K562 (cell line): ENCODE results near the gene SRMS. TPM values are rescaled to one million over a fixed set of nuclear protein-coding genes. Genes with fewer than 3 reads are reported as not detected.

ENCODE experiments used
- ATAC-seq: fragments of 200-7000 bp; cut with Tn5 transposase; 3 replicates; pipeline ENCODE4 v1.9.1; 2020; ENCODE audit warnings: moderate library complexity
- BruUV-seq: library from RNA; stranded (reverse); fragments of 400-500 nt; replicated peaks from 2 replicates; lab custom pipeline; 2021; lab: Mats Ljungman, UMichigan
- CTCF ChIA-PET: fragments of 300-600 bp; formaldehyde crosslinking; extraction: SDS; loops from one replicate; lab custom pipeline; 2021; ENCODE audit warnings: low intra/inter-chr PET ratio; lab: Yijun Ruan, JAX
- POLR2A ChIA-PET: fragments of 300-600, 350-650 bp; sonication (Branson Sonifier 250); formaldehyde crosslinking; extraction: SDS; loops from one replicate; lab custom pipeline; 2021; ENCODE audit warnings: antibody characterized with exemption, inconsistent platforms; lab: Yijun Ruan, JAX
- DNase-seq, 4 experiments: peaks; one replicate each; pipeline versions ENCODE4 v3.0.0 to v3.0.0-alpha.2; 2011 to 2018; ENCODE audit warnings: low spot score in 3 of 4, mixed read lengths in 3 of 4; ENCODE audit errors: extremely low read depth in 1 of 4
- FAIRE-seq: peaks from 2 replicates; lab custom pipeline; 2011; peaks lifted over from hg19 to GRCh38; lab: Jason Lieb, UNC
- H2AFZ ChIP-seq: 2 replicates; pipeline ENCODE4 v1.6.0; 2011; ENCODE audit warnings: low read depth, low read length, control low read depth, inconsistent platforms
- H3K27ac ChIP-seq: fragments of 200-600 bp; 3 replicates; pipeline ENCODE4 v1.8.0; 2011; ENCODE audit warnings: low read depth, mild to moderate bottlenecking, control low read depth, inconsistent platforms, low read length, moderate library complexity, mixed read lengths; ENCODE audit errors: extremely low read depth
- H3K27me3 ChIP-seq, 2 experiments: fragments of 300-600 bp in 1 of 2; 2 replicates in 1 of 2; 3 replicates in 1 of 2; pipeline versions ENCODE4 v1.6.0 to v1.8.0; 2011; ENCODE audit warnings: inconsistent platforms in 2 of 2, low read length in 2 of 2, mild to moderate bottlenecking in 1 of 2, mixed read lengths in 1 of 2, moderate library complexity in 1 of 2; ENCODE audit not compliant: control insufficient read depth in 2 of 2, insufficient read depth in 2 of 2
- H3K36me3 ChIP-seq: fragments of 300-600 bp; 3 replicates; pipeline ENCODE4 v1.8.0; 2011; ENCODE audit warnings: mild to moderate bottlenecking, low read length, inconsistent platforms; ENCODE audit not compliant: control insufficient read depth, insufficient read depth
- H3K4me1 ChIP-seq, 2 experiments: fragments of 200-600 bp in 1 of 2; replicated peaks in 1 of 2; 2 replicates in 1 of 2; 3 replicates in 1 of 2; pipeline versions ENCODE4 v1.5.1 to v1.8.0; 2011; ENCODE audit warnings: inconsistent platforms in 2 of 2, low read length in 2 of 2, mild to moderate bottlenecking in 1 of 2, mixed read lengths in 1 of 2, moderate library complexity in 1 of 2; ENCODE audit not compliant: control insufficient read depth in 2 of 2, insufficient read depth in 2 of 2
- H3K4me2 ChIP-seq: 2 replicates; pipeline ENCODE4 v1.6.1; 2011; ENCODE audit warnings: low read length, control low read depth, inconsistent platforms, mixed read lengths; ENCODE audit not compliant: insufficient read depth
- H3K4me3 ChIP-seq: fragments of 200-600 bp; sonication (generic), shearing (Covaris generic); 2 replicates; pipeline ENCODE4 v1.5.1; 2016; ENCODE audit warnings: control low read depth, inconsistent platforms
- H3K79me2 ChIP-seq: fragments of 200-600 bp; 3 replicates; pipeline ENCODE4 v1.8.0; 2011; ENCODE audit warnings: low read length, inconsistent platforms; ENCODE audit not compliant: control insufficient read depth, insufficient read depth
- H3K9ac ChIP-seq, 2 experiments: 2 replicates each; pipeline versions ENCODE4 v1.6.0 to v1.6.1; 2011; ENCODE audit warnings: low read depth in 2 of 2, low read length in 2 of 2, control low read depth in 1 of 2, inconsistent platforms in 1 of 2, mild to moderate bottlenecking in 1 of 2, mixed read lengths in 1 of 2; ENCODE audit not compliant: insufficient read depth in 1 of 2
- H3K9me1 ChIP-seq: one replicate; pipeline ENCODE4 v1.6.0; 2011; ENCODE audit warnings: inconsistent platforms, mild to moderate bottlenecking, low read length, moderate library complexity; ENCODE audit not compliant: control insufficient read depth, insufficient read depth
- H3K9me3 ChIP-seq: replicated peaks from 2 replicates; pipeline ENCODE4 v1.5.1; 2011; ENCODE audit warnings: low read depth, low read length, inconsistent platforms; ENCODE audit not compliant: control insufficient read depth, insufficient read depth
- H4K20me1 ChIP-seq: replicated peaks from 2 replicates; pipeline ENCODE4 v1.6.1; 2011; ENCODE audit warnings: low read length, inconsistent platforms, mixed read lengths; ENCODE audit not compliant: control insufficient read depth, insufficient read depth
- CEBPB ChIP-seq: fragments of 450-650 bp; IDR thresholded peaks from 2 replicates; pipeline ENCODE4 v1.6.1; 2016; ENCODE audit warnings: missing genetic modification characterization, missing compliant biosample characterization
- KLF13 ChIP-seq: fragments of 450-650 bp; IDR thresholded peaks from 2 replicates; pipeline ENCODE4 v1.6.1; 2016; ENCODE audit warnings: missing genetic modification characterization, low read depth, mild to moderate bottlenecking, missing compliant biosample characterization, moderate library complexity, borderline replicate concordance
- NFE2L1 ChIP-seq: fragments of 450-650 bp; IDR thresholded peaks from 2 replicates; pipeline ENCODE4 v1.6.1; 2016; ENCODE audit warnings: missing genetic modification characterization, low read depth, mild to moderate bottlenecking, missing compliant biosample characterization, moderate library complexity, borderline replicate concordance
- SRSF3 ChIP-seq: fragments of 200-400 bp; formaldehyde crosslinking; IDR thresholded peaks from 2 replicates; pipeline ENCODE4 v1.6.1; 2016; ENCODE audit warnings: mild to moderate bottlenecking, low read length, moderate library complexity; ENCODE audit not compliant: insufficient read depth
- TGIF2 ChIP-seq: sonication (generic); formaldehyde crosslinking; IDR thresholded peaks from 2 replicates; pipeline ENCODE4 v1.8.1; 2022; ENCODE audit warnings: mild to moderate bottlenecking, missing genetic modification reagents, moderate library complexity
- ZNF165 ChIP-seq: fragments of 250-450 bp; sonication (Bioruptor Pico); IDR thresholded peaks from 2 replicates; pipeline ENCODE4 v1.4.0; 2020; ENCODE audit warnings: borderline replicate concordance
- ZNF324 ChIP-seq: fragments of 250-450 bp; sonication (Bioruptor Pico); IDR thresholded peaks from 2 replicates; pipeline ENCODE4 v1.4.0; 2020; ENCODE audit warnings: mild to moderate bottlenecking
- ZNF780A ChIP-seq: fragments of 250-450 bp; sonication (Bioruptor Pico); IDR thresholded peaks from 2 replicates; pipeline ENCODE4 v1.5.0; 2021; ENCODE audit warnings: mild to moderate bottlenecking
- WGBS: fragments of 100-300 bp; shearing (Covaris generic); methylation state at CpG from one replicate; pipeline ENCODE4 v1.1.6; 2016; ENCODE audit warnings: low coverage, mixed read lengths; ENCODE audit not compliant: insufficient coverage; ENCODE audit errors: missing lambda C conversion rate; 5-methylcytosine and 5-hydroxymethylcytosine counted together
- in situ Hi-C: fragments of 300-500 bp; cut with MboI; formaldehyde crosslinking; loops from 4 replicates; pipeline ENCODE4 v1.15.0; 2018; ENCODE audit warnings: inconsistent platforms, mixed read lengths
- intact Hi-C: fragments of 100-400 bp; cut with micrococcal nuclease; formaldehyde crosslinking; loops from 2 replicates; pipeline ENCODE4 v1.14.2; 2022
- polyA plus RNA-seq, 8 experiments: library from polyadenylated mRNA; depleted of rRNA in 4 of 8; stranded (reverse) in 5 of 8; unstranded in 3 of 8; fragments of >200 nt; fragmentation: Nextera tagmentation in 2 of 8; fragmentation: Illumina TruSeq in 1 of 8; extraction: Ambion mirVana in 2 of 8; extraction: Trizol in 1 of 8; gene quantifications; 2 replicates each; pipeline versions ENCODE4 v1.2.1 to v1.2.3, GENCODE V29; 2011 to 2014; ENCODE audit warnings: inconsistent platforms in 1 of 8, missing spikeins in 1 of 8
- total RNA-seq, 7 experiments: library from RNA; depleted of rRNA in 6 of 7; stranded (reverse); fragments of >200 nt in 6 of 7; fragmentation: Illumina TruSeq in 2 of 7; extraction: Trizol in 2 of 7; gene quantifications; 2 replicates each; pipeline versions ENCODE4 v1.2.1 to v1.2.3, GENCODE V29; 2011 to 2021; ENCODE audit warnings: low replicate concordance in 1 of 7
- TF ChIP-seq, protein P1 (sequence below): fragments of 450-650 bp; IDR thresholded peaks from 2 replicates; pipeline ENCODE4 v1.6.1; 2016; ENCODE audit warnings: borderline replicate concordance
- TF ChIP-seq, protein P2 (sequence below), 2 experiments: fragments of 450-650 bp in 1 of 2; sonication (generic) in 1 of 2; formaldehyde crosslinking in 1 of 2; IDR thresholded peaks; 2 replicates each; pipeline versions ENCODE4 v1.7.1 to v1.9.0; 2016 to 2022; ENCODE audit warnings: inconsistent platforms in 1 of 2, mild to moderate bottlenecking in 1 of 2, missing genetic modification reagents in 1 of 2

Gene SRMS
- total and polyA plus RNA-seq, 9 of the 15 experiments (the other 6 are each of a cell fraction or from before 2014, with no cell fraction given) = 0.07 TPM; not detected in 8

DNA sequence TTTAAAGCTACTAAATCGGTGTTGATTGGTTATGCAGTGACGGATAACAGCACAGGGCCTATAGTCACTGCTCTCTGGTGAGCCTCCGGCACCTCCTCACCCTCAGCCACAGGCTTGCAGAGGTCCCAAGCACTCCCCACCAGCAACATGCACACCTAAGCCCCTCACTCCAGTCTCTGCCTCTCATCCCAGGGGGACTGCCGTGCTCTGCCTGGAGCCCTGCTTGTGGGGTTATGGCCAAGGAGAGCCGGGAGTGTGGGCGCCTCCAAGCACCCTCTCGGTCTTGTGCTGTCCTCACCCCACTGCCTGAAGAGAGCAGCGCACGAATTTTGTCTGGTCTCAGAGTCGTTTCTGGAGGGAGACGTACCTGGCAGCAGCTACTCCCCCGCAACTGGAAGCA is 41.8 kb downstream of the SRMS start:
- no peak overlapping the region for H3K9ac ChIP-seq
- no peaks in the 10 kb centered on the region for H3K79me2 ChIP-seq
- ATAC-seq (no peak), FAIRE-seq (no peak), DNase-seq (no peak)
- intact Hi-C loops (no loop called here), in situ Hi-C loops (no loop called here)
- 17% methylated on average over 11 of the region's 12 CpGs for WGBS
- no peaks in the 10 kb centered on the region for H4K20me1 ChIP-seq
- BruUV-seq = no TSS peak
- H3K9me3 ChIP-seq = peaks cover 6% of the 10 kb centered on the region
- no peak overlapping the region for H3K4me2 ChIP-seq
- ChIA-PET CTCF (no interaction called here), POLR2A (interaction anchor here (1.1 to 1.3 kb wide), 2 partner anchors 12 to 17 kb away, joined by 3 to 4 read pairs; no protein-coding TSS in a partner anchor)
- no peaks in the 10 kb centered on the region for H3K36me3 ChIP-seq
- H3K27me3 ChIP-seq = peaks cover 18 to 36% of the 10 kb centered on the region in 2 experiments
- TF ChIP-seq ZNF780A = no peak
- TF ChIP-seq, protein P1, sequence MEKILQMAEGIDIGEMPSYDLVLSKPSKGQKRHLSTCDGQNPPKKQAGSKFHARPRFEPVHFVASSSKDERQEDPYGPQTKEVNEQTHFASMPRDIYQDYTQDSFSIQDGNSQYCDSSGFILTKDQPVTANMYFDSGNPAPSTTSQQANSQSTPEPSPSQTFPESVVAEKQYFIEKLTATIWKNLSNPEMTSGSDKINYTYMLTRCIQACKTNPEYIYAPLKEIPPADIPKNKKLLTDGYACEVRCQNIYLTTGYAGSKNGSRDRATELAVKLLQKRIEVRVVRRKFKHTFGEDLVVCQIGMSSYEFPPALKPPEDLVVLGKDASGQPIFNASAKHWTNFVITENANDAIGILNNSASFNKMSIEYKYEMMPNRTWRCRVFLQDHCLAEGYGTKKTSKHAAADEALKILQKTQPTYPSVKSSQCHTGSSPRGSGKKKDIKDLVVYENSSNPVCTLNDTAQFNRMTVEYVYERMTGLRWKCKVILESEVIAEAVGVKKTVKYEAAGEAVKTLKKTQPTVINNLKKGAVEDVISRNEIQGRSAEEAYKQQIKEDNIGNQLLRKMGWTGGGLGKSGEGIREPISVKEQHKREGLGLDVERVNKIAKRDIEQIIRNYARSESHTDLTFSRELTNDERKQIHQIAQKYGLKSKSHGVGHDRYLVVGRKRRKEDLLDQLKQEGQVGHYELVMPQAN = no peak
- no peak for TF ChIP-seq ZNF165 (CRISPR knock-in tag)
- TF ChIP-seq, protein P2, sequence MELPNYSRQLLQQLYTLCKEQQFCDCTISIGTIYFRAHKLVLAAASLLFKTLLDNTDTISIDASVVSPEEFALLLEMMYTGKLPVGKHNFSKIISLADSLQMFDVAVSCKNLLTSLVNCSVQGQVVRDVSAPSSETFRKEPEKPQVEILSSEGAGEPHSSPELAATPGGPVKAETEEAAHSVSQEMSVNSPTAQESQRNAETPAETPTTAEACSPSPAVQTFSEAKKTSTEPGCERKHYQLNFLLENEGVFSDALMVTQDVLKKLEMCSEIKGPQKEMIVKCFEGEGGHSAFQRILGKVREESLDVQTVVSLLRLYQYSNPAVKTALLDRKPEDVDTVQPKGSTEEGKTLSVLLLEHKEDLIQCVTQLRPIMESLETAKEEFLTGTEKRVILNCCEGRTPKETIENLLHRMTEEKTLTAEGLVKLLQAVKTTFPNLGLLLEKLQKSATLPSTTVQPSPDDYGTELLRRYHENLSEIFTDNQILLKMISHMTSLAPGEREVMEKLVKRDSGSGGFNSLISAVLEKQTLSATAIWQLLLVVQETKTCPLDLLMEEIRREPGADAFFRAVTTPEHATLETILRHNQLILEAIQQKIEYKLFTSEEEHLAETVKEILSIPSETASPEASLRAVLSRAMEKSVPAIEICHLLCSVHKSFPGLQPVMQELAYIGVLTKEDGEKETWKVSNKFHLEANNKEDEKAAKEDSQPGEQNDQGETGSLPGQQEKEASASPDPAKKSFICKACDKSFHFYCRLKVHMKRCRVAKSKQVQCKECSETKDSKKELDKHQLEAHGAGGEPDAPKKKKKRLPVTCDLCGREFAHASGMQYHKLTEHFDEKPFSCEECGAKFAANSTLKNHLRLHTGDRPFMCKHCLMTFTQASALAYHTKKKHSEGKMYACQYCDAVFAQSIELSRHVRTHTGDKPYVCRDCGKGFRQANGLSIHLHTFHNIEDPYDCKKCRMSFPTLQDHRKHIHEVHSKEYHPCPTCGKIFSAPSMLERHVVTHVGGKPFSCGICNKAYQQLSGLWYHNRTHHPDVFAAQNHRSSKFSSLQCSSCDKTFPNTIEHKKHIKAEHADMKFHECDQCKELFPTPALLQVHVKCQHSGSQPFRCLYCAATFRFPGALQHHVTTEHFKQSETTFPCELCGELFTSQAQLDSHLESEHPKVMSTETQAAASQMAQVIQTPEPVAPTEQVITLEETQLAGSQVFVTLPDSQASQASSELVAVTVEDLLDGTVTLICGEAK (IDR thresholded peaks at IDR 0.05) = no peak
- TF ChIP-seq, protein P2 (CRISPR knock-in tag; IDR thresholded peaks at IDR 0.05) = no peak
- TF ChIP-seq ZNF324 (CRISPR knock-in tag) = no peak
- TF ChIP-seq SRSF3 = no peak
- TF ChIP-seq CEBPB = no peak
- TF ChIP-seq TGIF2 (CRISPR knock-in tag) = no peak
- no peak for TF ChIP-seq KLF13 (tag)
- no peak for TF ChIP-seq NFE2L1
- no peak overlapping the region for H2AFZ ChIP-seq
- H3K4me1 ChIP-seq = peaks cover 0 to 37% of the 10 kb centered on the region in 2 experiments; a peak in 4 of 5 replicates
- no peak overlapping the region for H3K4me3 ChIP-seq
- no peaks in the 10 kb centered on the region for H3K9me1 ChIP-seq
- no peak overlapping the region for H3K27ac ChIP-seq
